ENCODE measurements around the gene SLIT3.

The SLIT3 gene

GRCh38 chr5:169099801-169100734 is 200.9 kb downstream of the SLIT3 start:
- Histone ChIP-seq H3K36me3 (no peaks in the 10 kb centered on the region), H3K4me3 (ENCODE audit: low read depth, low read length) (no peak overlapping the region), H3K4me1 (peaks cover 20% of the 10 kb centered on the region), H3K9me3 (no peaks in the 10 kb centered on the region), H3K27me3 (no peaks in the 10 kb centered on the region)
- no peak for TF ChIP-seq CTCF (IDR thresholded peaks at IDR 0.05; ENCODE audit: low read depth, low read length)
- DNase-seq: peak; percentile 65

- Histone ChIP-seq H3K4me3 (ENCODE audit: low read depth, low read length) (no peak overlapping the region), H3K9me3 (no peaks in the 10 kb centered on the region), H3K36me3 (no peaks in the 10 kb centered on the region), H3K4me1 (peaks cover 20% of the 10 kb centered on the region), H3K27me3 (no peaks in the 10 kb centered on the region)
- no peak for TF ChIP-seq CTCF (IDR thresholded peaks at IDR 0.05; ENCODE audit: low read depth, low read length)
- no peak for DNase-seq
Observed at GRCh38 chr5:169098331-169099121, 202.4 kb downstream of the SLIT3 start.

- H3K27me3 ChIP-seq: no peaks in the 10 kb centered on the region
- no peak; the same call in 1 of the 2 replicates for TF ChIP-seq CTCF (IDR thresholded peaks at IDR 0.05; ENCODE audit: low read depth, low read length)
- peaks cover 20% of the 10 kb centered on the region for H3K4me1 ChIP-seq
- no peaks in the 10 kb centered on the region for H3K36me3 ChIP-seq
- no peaks in the 10 kb centered on the region for H3K9me3 ChIP-seq
- DNase-seq: no peak
- H3K4me3 ChIP-seq (ENCODE audit: low read depth, low read length): no peak overlapping the region
Observed at GRCh38 chr5:169097374-169098326, 203.3 kb downstream of the SLIT3 start.

- Histone ChIP-seq H3K4me1 (peaks cover 20% of the 10 kb centered on the region), H3K27me3 (no peaks in the 10 kb centered on the region), H3K36me3 (no peaks in the 10 kb centered on the region), H3K4me3 (ENCODE audit: low read depth, low read length) (no peak overlapping the region), H3K9me3 (no peaks in the 10 kb centered on the region)
- no peak for DNase-seq
- no peak for TF ChIP-seq CTCF (IDR thresholded peaks at IDR 0.05; ENCODE audit: low read depth, low read length)
Observed at GRCh38 chr5:169095976-169096375, 205.0 kb downstream of the SLIT3 start.

GRCh38 chr5:169095410-169095960 is 205.5 kb downstream of the SLIT3 start:
- DNase-seq: no peak
- Histone ChIP-seq H3K4me3 (ENCODE audit: low read depth, low read length) (no peak overlapping the region), H3K9me3 (no peaks in the 10 kb centered on the region), H3K36me3 (no peaks in the 10 kb centered on the region), H3K27me3 (no peaks in the 10 kb centered on the region), H3K4me1 (peaks cover 19% of the 10 kb centered on the region)
- no peak for TF ChIP-seq CTCF (IDR thresholded peaks at IDR 0.05; ENCODE audit: low read depth, low read length)

Measured in BE2C (cell line).